Common myeloid progenitor, CD34-positive (primary cell): ENCODE measurements around the gene DUSP9.
"Not testable (repeated sequence)": the region's sequence is repeated elsewhere in the genome, so short reads cannot be mapped to it uniquely, and the experiment has no call there.

Source experiments
- CTCF ChIA-PET: fragments of 350-600 bp; sonication (Branson Sonifier 250); formaldehyde crosslinking; loops from one replicate; lab custom pipeline; 2021; ENCODE audit warnings: antibody characterized with exemption; lab: Charles Lee
- POLR2A ChIA-PET: fragments of 350-600 bp; sonication (Branson Sonifier 250); formaldehyde crosslinking; loops from one replicate; lab custom pipeline; 2021; ENCODE audit warnings: antibody characterized with exemption; lab: Charles Lee
- DNase-seq, 3 donors: peaks; one replicate each; pipeline versions ENCODE4 v3.0.0 to v3.0.0-alpha.2; 2013
- H3K27ac ChIP-seq, 2 experiments: 1 replicate in 1 of 2; 2 replicates in 1 of 2; pipeline ENCODE4 v1.7.0; 2013; ENCODE audit warnings: inconsistent platforms in 2 of 2, low read length in 2 of 2, mild to moderate bottlenecking in 2 of 2, low read depth in 1 of 2, moderate library complexity in 1 of 2; ENCODE audit not compliant: severe bottlenecking in 2 of 2, insufficient read depth in 1 of 2, poor library complexity in 1 of 2
- H3K27me3 ChIP-seq, 5 experiments: replicated peaks in 2 of 5; 1 replicate in 3 of 5; 2 replicates in 2 of 5; pipeline versions ENCODE4 v1.6.1 to v1.7.0; 2013; ENCODE audit warnings: low read length in 4 of 5, mild to moderate bottlenecking in 2 of 5, moderate library complexity in 2 of 5, inconsistent platforms in 1 of 5; ENCODE audit not compliant: insufficient read depth in 5 of 5, control insufficient read depth in 4 of 5
- H3K36me3 ChIP-seq, 4 experiments: 1 replicate in 2 of 4; 2 replicates in 2 of 4; pipeline versions ENCODE4 v1.6.1 to v1.7.0; 2013; ENCODE audit warnings: low read length in 3 of 4, control low read depth in 1 of 4, mild to moderate bottlenecking in 1 of 4; ENCODE audit not compliant: control insufficient read depth in 4 of 4, insufficient read depth in 4 of 4
- H3K4me1 ChIP-seq, 4 experiments: 1 replicate in 3 of 4; 2 replicates in 1 of 4; pipeline versions ENCODE4 v1.6.1 to v1.7.1; 2013; ENCODE audit warnings: low read length in 3 of 4, mild to moderate bottlenecking in 3 of 4, control low read depth in 1 of 4, inconsistent platforms in 1 of 4, moderate library complexity in 1 of 4; ENCODE audit not compliant: control insufficient read depth in 4 of 4, insufficient read depth in 4 of 4; ENCODE audit errors: control extremely low read depth in 1 of 4
- H3K4me3 ChIP-seq, 7 experiments: 1 replicate in 4 of 7; 2 replicates in 3 of 7; pipeline versions ENCODE4 v1.5.1 to v1.7.0; 2013; ENCODE audit warnings: mild to moderate bottlenecking in 7 of 7, low read length in 6 of 7, moderate library complexity in 6 of 7, inconsistent platforms in 2 of 7, low read depth in 2 of 7, control low read depth in 1 of 7; ENCODE audit not compliant: insufficient read depth in 4 of 7, control insufficient read depth in 1 of 7; ENCODE audit errors: extremely low read depth in 1 of 7
- H3K9me3 ChIP-seq, 5 experiments: 1 replicate in 4 of 5; 2 replicates in 1 of 5; pipeline versions ENCODE4 v1.6.1 to v1.7.1; 2013; ENCODE audit warnings: low read length in 4 of 5, mild to moderate bottlenecking in 2 of 5, inconsistent platforms in 1 of 5, low read depth in 1 of 5, moderate library complexity in 1 of 5; ENCODE audit not compliant: control insufficient read depth in 4 of 5, insufficient read depth in 2 of 5; ENCODE audit errors: control extremely low read depth in 1 of 5
- WGBS: methylation state at CpG from one replicate; pipeline ENCODE4 v1.1.5; 2013; ENCODE audit not compliant: insufficient coverage; 5-methylcytosine and 5-hydroxymethylcytosine counted together

DUSP9 gene

DNA sequence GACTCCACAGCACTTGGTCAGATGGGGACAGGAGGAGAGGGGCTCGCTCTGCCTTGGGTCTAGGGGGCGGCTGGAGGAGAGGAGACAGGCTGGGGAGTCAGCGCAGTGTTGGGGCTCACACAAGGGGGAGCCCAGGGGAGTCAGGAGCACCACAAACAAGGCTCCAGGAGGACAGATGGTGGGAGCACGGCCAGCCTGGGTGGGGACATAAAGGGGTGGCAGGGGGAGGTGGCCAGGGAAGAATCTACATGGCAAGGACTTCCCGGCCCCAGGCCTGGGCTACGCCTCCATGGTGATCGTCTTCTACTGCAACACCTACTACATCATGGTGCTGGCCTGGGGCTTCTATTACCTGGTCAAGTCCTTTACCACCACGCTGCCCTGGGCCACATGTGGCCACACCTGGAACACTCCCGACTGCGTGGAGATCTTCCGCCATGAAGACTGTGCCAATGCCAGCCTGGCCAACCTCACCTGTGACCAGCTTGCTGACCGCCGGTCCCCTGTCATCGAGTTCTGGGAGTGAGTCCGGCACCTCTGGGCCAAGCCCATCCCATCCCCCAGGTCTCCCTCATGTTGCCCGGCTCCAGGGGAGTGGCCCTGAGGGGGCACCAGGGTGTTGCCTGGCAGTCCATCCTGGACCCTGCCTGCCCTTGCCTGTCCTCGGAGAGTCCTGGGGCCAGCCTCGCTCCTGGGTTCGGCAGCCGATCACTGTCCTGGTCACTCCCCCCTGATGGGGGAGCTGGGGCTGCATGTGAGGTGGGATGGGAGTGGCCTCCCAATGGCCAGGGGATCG is 44.2 kb downstream of the DUSP9 start:
- WGBS = 96% methylated on average over 12 of the region's 21 CpGs
- H3K36me3 ChIP-seq = not testable (repeated sequence)

DNA sequence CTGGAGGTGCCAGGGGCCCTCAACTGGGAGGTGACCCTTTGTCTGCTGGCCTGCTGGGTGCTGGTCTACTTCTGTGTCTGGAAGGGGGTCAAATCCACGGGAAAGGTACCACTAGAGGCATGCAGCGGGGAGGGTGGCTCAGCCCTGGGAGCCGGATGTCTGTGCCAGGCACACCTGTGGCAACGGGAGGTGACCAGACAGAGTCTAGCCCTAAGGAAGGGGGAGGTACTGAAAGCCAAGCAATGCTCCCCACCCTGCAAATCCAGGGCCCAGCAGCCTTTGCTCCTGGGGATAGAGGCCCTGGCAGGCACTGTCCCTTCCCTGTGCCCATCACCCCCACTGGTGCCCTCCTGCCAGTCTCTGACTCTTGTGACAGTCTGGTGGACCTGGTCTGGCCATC is 45.0 kb downstream of the DUSP9 start:
- H3K9me3 ChIP-seq = no peaks in the 10 kb centered on the region
- peaks cover 0 to 34% (median 0%) of the 10 kb centered on the region in 5 experiments for H3K27me3 ChIP-seq
- H3K36me3 ChIP-seq = no peaks in the 10 kb centered on the region
- ChIA-PET POLR2A (no interaction called here), CTCF (no interaction called here)
- WGBS = 80% methylated on average over 1 of the region's 4 CpGs
- H3K4me1 ChIP-seq = peaks cover 0 to 3% (median 0%) of the 10 kb centered on the region in 4 experiments
- no peak overlapping the region for H3K27ac ChIP-seq
- DNase-seq = no peak
- no peak overlapping the region for H3K4me3 ChIP-seq

More for the DNA sequence above, 44.2 kb downstream of the DUSP9 start:
- POLR2A ChIA-PET, H3K9me3 ChIP-seq, H3K4me3 ChIP-seq, H3K27ac ChIP-seq, DNase-seq, H3K4me1 ChIP-seq, CTCF ChIA-PET: not testable (repeated sequence)
- H3K27me3 ChIP-seq = peaks cover 0 to 41% (median 0%) of the 10 kb centered on the region in 5 experiments

DNA sequence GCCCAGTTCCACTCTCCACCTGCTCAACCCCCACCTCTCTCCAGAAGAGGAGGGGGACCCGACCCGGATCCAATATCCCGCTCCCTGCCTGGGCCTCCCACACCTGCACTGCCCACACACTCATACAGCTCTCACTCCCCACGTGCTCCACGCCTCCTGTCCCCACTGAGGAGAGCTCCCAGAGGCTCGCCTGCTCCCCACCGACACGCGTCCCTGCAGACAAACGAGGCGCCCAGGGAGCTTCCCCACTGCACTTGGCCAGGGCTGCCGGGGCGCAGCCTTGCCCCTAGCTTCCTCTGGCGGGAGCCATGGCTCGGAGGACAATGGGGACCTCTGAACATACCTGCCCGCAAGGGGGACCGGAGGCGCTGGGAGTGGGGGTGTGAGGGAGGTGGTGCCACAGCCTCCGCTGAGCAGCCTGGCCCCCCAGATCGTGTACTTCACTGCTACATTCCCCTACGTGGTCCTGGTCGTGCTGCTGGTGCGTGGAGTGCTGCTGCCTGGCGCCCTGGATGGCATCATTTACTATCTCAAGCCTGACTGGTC is 45.7 kb downstream of the DUSP9 start:
- CTCF ChIA-PET = interaction anchor here (0.7 kb wide), 1 partner anchor 16 kb away, joined by 3 read pairs; no protein-coding TSS in a partner anchor
- Histone ChIP-seq H3K36me3 (peaks cover 0 to 5% (median 0%) of the 10 kb centered on the region in 4 experiments), H3K4me1 (peaks cover 0 to 2% (median 0%) of the 10 kb centered on the region in 4 experiments), H3K27me3 (peaks cover 0 to 31% (median 0%) of the 10 kb centered on the region in 5 experiments), H3K27ac (no peak overlapping the region), H3K4me3 (no peak overlapping the region), H3K9me3 (no peaks in the 10 kb centered on the region)
- DNase-seq = no peak
- WGBS = 76% methylated on average over 21 of the region's 24 CpGs
- POLR2A ChIA-PET = no interaction called here

DNA sequence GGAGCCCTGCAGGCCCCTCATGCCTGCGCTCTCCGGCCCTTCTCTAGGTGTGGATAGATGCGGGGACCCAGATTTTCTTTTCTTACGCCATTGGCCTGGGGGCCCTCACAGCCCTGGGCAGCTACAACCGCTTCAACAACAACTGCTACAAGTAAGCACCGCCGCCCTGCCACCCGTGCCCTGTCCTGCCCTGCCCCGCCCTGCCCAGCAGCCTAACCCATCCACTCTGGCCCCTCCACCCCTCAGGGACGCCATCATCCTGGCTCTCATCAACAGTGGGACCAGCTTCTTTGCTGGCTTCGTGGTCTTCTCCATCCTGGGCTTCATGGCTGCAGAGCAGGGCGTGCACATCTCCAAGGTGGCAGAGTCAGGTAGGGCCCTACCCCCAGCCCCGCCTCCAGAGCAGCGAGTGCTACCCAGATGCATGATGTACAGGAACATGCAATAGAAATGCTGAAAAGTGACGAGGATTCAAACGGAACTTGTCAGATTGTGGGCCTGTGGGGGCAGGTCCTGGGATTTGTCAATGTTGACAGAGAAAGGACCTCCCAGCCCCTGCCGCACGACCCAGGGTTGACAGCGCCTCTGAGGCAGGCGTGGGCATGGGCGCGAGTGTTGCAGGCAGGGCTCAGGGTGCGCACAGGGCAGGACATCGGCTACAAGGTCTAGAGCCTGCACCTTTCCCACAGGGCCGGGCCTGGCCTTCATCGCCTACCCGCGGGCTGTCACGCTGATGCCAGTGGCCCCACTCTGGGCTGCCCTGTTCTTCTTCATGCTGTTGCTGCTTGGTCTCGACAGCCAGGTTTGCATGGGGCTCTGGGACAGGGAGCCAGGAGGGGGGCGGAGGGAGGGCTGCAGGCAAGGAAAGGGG is 46.4 kb downstream of the DUSP9 start:
- H3K36me3 ChIP-seq = peaks cover 0 to 7% (median 0%) of the 10 kb centered on the region in 4 experiments
- no peaks in the 10 kb centered on the region for H3K9me3 ChIP-seq
- WGBS = 86% methylated on average over 17 of the region's 31 CpGs
- no peak overlapping the region for H3K4me3 ChIP-seq
- POLR2A ChIA-PET = no interaction called here
- CTCF ChIA-PET = interaction anchor here (0.7 kb wide), 1 partner anchor 15 kb away, joined by 3 read pairs; no protein-coding TSS in a partner anchor
- H3K27me3 ChIP-seq = peaks cover 0 to 30% (median 0%) of the 10 kb centered on the region in 5 experiments
- H3K27ac ChIP-seq = no peak overlapping the region
- DNase-seq = no peak
- peaks cover 0 to 2% (median 0%) of the 10 kb centered on the region in 4 experiments for H3K4me1 ChIP-seq

DNA sequence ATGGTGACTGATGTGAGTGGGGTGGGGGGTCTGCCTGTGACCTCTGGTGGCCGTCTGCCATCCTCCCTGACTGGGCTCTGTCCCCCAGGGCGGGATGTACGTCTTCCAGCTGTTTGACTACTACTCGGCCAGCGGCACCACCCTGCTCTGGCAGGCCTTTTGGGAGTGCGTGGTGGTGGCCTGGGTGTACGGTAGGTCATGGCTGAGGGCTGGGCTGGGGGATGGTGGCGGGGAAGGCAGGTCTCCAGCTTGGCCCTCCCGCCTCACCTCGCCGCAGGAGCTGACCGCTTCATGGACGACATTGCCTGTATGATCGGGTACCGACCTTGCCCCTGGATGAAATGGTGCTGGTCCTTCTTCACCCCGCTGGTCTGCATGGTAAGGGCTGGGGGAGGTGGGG is 47.3 kb downstream of the DUSP9 start:
- Histone ChIP-seq H3K36me3 (peaks cover 0 to 12% (median 0%) of the 10 kb centered on the region in 4 experiments), H3K27me3 (peaks cover 0 to 25% (median 0%) of the 10 kb centered on the region in 5 experiments)
- H3K9me3 ChIP-seq, DNase-seq, POLR2A ChIA-PET, CTCF ChIA-PET, H3K4me3 ChIP-seq, H3K4me1 ChIP-seq, H3K27ac ChIP-seq: not testable (repeated sequence)
- WGBS = 88% methylated on average over 14 of the region's 16 CpGs

DNA sequence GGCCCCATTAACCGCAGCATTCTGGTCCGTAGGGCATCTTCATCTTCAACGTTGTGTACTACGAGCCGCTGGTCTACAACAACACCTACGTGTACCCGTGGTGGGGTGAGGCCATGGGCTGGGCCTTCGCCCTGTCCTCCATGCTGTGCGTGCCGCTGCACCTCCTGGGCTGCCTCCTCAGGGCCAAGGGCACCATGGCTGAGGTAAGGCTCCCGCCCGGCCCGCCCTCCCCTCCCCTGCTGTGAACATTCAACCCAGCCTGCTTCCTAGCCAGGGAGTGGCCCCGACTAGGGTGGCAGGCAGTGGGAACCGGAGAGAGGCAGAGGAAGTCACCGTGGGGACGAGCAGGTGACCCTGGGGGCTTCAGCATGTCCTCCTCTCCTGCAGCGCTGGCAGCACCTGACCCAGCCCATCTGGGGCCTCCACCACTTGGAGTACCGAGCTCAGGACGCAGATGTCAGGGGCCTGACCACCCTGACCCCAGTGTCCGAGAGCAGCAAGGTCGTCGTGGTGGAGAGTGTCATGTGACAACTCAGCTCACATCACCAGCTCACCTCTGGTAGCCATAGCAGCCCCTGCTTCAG is 47.8 kb downstream of the DUSP9 start:
- H3K27ac ChIP-seq = no peak overlapping the region
- H3K27me3 ChIP-seq = peaks cover 0 to 21% (median 0%) of the 10 kb centered on the region in 5 experiments
- H3K4me3 ChIP-seq = no peak overlapping the region
- peaks cover 0 to 12% (median 0%) of the 10 kb centered on the region in 4 experiments for H3K36me3 ChIP-seq
- WGBS = 89% methylated on average over 21 of the region's 23 CpGs
- no peaks in the 10 kb centered on the region for H3K4me1 ChIP-seq
- no peak for DNase-seq
- POLR2A ChIA-PET = no interaction called here
- CTCF ChIA-PET = interaction anchor here (1.1 kb wide), 1 partner anchor 15 kb away, joined by 3 read pairs; no protein-coding TSS in a partner anchor
- H3K9me3 ChIP-seq = no peaks in the 10 kb centered on the region
